Cardiac ventricle fibroblast (primary cell): ENCODE measurements around the gene ATG2B. TPM values are rescaled to one million over a fixed set of nuclear protein-coding genes. Genes with fewer than 3 reads are reported as not detected.

ENCODE experiments used
- total RNA-seq: library from RNA; depleted of rRNA; stranded (reverse); fragments of >200 nt; gene quantifications from 2 replicates; pipeline ENCODE4 v1.2.3, GENCODE V29; 2015

ATG2B gene, protein sequence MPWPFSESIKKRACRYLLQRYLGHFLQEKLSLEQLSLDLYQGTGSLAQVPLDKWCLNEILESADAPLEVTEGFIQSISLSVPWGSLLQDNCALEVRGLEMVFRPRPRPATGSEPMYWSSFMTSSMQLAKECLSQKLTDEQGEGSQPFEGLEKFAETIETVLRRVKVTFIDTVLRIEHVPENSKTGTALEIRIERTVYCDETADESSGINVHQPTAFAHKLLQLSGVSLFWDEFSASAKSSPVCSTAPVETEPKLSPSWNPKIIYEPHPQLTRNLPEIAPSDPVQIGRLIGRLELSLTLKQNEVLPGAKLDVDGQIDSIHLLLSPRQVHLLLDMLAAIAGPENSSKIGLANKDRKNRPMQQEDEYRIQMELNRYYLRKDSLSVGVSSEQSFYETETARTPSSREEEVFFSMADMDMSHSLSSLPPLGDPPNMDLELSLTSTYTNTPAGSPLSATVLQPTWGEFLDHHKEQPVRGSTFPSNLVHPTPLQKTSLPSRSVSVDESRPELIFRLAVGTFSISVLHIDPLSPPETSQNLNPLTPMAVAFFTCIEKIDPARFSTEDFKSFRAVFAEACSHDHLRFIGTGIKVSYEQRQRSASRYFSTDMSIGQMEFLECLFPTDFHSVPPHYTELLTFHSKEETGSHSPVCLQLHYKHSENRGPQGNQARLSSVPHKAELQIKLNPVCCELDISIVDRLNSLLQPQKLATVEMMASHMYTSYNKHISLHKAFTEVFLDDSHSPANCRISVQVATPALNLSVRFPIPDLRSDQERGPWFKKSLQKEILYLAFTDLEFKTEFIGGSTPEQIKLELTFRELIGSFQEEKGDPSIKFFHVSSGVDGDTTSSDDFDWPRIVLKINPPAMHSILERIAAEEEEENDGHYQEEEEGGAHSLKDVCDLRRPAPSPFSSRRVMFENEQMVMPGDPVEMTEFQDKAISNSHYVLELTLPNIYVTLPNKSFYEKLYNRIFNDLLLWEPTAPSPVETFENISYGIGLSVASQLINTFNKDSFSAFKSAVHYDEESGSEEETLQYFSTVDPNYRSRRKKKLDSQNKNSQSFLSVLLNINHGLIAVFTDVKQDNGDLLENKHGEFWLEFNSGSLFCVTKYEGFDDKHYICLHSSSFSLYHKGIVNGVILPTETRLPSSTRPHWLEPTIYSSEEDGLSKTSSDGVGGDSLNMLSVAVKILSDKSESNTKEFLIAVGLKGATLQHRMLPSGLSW (N-terminal part only)
- total RNA-seq = 10.0 and 10.2 TPM in 2 replicates

DNA sequence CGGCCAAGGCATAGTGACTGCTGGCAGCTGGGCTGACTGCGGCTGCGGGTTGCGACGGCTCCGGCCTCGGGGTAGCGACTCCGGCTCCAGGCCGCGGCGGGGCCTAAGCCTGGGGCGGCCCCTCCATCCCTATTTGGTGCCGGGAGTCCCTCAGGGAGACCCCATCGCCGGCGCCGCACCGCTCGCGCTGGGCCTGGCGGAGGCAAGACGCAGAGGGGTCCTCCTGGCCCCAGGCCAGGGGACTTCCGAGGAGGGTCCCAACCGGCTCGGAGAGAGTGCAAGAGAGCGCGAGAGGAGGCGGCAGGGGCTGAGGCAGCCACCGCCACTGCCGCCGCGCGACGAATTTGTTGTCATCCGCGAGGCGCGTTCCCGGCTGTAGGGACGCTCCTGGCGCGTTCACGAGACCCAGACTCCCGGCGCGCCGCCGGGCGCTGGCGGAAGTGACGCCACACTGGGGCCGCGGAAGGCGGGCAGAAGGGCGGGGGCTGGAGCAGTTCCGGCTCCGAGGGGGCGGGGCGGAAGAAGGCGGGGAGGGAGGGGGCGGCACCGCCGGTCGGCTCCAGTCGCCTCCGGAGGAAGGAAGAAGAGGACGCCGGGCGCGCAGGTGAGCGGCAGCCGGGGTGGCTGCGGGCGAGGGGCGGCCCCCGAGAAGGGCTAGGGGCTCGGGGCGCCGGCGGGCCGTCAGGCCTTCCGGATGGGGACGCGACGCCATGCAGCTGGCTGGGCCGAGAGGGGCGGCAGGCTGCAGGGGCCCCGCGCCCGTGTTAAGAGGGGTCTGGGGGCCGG, at the start of gene ATG2B, which contains the start of gene GSKIP:
Gene ATG2B (minus strand): TSS at position 377 of the 786 bp plus-strand sequence. CDS start 365 bp downstream, at position 12.
Gene GSKIP (plus strand): TSS at position 562 of the 786 bp plus-strand sequence. CDS start 18,722 bp downstream, outside the sequence.

DNA sequence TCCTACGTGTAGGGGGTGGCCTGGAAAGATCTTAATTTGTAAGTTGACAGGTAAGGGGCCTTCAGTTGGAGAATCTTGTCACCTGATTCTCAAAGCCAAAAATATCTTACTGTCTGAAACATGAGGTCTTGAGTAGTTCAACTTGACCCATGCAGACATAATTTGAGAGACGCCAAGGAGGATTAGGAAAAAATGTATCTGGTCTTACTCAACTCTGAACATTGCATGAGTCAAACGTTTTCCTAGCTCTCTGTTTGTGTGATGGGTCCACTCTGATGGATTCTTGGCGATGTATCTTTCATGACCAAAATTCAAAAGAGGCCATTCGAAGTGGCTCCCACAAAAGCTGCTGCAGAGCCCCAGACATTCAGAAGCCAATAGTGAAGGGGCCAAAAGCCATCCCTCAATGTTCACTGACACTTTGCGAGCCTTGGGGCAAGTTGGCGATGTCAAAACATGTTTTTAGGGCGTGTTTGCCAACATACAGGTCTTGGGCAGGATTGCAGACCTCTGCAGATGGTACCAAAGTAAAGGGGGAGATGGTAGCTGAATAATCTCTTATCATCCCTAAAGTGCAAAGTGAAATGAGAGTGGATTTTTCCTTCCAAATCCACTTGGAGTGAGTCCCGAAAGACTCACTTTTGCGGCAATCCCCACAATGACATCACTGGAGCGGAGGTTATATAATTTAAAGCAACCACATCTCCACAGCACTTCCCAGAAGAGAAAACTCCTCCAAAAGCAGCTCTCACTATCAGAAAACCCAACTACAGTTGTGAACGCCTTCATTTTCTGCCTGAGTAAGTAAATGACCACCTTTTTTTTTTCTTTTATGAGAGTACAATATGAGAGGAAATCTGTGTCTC, 107.4 kb downstream of the ATG2B start, which contains the start of gene BDKRB1:
Gene BDKRB1 (plus strand): TSS at position 710 of the 866 bp plus-strand sequence. CDS start 7,473 bp downstream, outside the sequence.

Other genes starting within 250 kb of the ATG2B start
- 6.0 and 6.7 TPM in 2 replicates for gene BDKRB2, start 158.5 kb downstream of the ATG2B start, total RNA-seq
- gene BDKRB1, start 107.1 kb downstream of the ATG2B start, total RNA-seq = 0.12 and 0.59 TPM in 2 replicates
- 7.9 and 8.4 TPM in 2 replicates for gene GSKIP, start 185 bp upstream of the ATG2B start, total RNA-seq
- gene AK7, start 28.8 kb upstream of the ATG2B start, total RNA-seq = 0.15 and 1.4 TPM in 2 replicates
- gene PAPOLA, start 139.0 kb upstream of the ATG2B start, total RNA-seq = 47.3 and 58.2 TPM in 2 replicates